ENCODE results near the gene LYRM4.
A peak's percentile ranks its signal among the peaks of the same experiment; 100 is the strongest.

Gene LYRM4

GRCh38 chr6:5290500-5290899 lies 29.8 kb upstream of the LYRM4 start:
- H2AK5ac ChIP-seq (ENCODE audit: low read length, severe bottlenecking): no peak overlapping the region
- H4K91ac ChIP-seq (ENCODE audit: low read length): no peak overlapping the region
- no peak overlapping the region for H2AFZ ChIP-seq (ENCODE audit: low read depth, low read length)
- H3K4me1 ChIP-seq (ENCODE audit: control insufficient read depth, insufficient read depth, low read depth, low read length): peaks cover 8% of the 10 kb centered on the region
- H3K4me2 ChIP-seq (ENCODE audit: low read length, poor library complexity, severe bottlenecking): no peak overlapping the region
- no peaks in the 10 kb centered on the region for H3K36me3 ChIP-seq (ENCODE audit: control insufficient read depth in 1 of 2, insufficient read depth in 2 of 2, low read depth in 1 of 2, low read length in 2 of 2)
- H3K4ac ChIP-seq (ENCODE audit: low read depth in 1 of 2, low read length in 2 of 2): no peak overlapping the region
- H3K79me1 ChIP-seq (replicated peaks; ENCODE audit: low read length, poor library complexity, severe bottlenecking): peaks cover 51% of the 10 kb centered on the region
- H2BK12ac ChIP-seq (ENCODE audit: low read length in 2 of 2): no peak overlapping the region
- H3K23ac ChIP-seq (ENCODE audit: low read length in 2 of 2): no peak overlapping the region
- no peak overlapping the region for H3K14ac ChIP-seq (ENCODE audit: low read length in 2 of 2)
- no peak overlapping the region for H3K9ac ChIP-seq (ENCODE audit: low read length)
- no peak for DNase-seq
- no peak overlapping the region for H3K18ac ChIP-seq (ENCODE audit: low read depth in 1 of 2, low read length in 2 of 2)
- no peak overlapping the region for H3K27ac ChIP-seq (ENCODE audit: low read length, poor library complexity, severe bottlenecking)
- H2BK120ac ChIP-seq (ENCODE audit: low read depth, low read length): no peak overlapping the region
- H3K27me3 ChIP-seq (ENCODE audit: control insufficient read depth in 1 of 2, insufficient read depth in 1 of 2, low read length in 2 of 2): no peaks in the 10 kb centered on the region
- no peaks in the 10 kb centered on the region for H3K9me3 ChIP-seq (ENCODE audit: control insufficient read depth, low read length)
- H4K8ac ChIP-seq (ENCODE audit: low read length): no peak overlapping the region
- H2BK15ac ChIP-seq (ENCODE audit: low read depth, poor library complexity, severe bottlenecking): no peak overlapping the region
- H3K4me3 ChIP-seq (ENCODE audit: insufficient read depth in 1 of 2, low read depth in 1 of 2, low read length in 2 of 2): no peak overlapping the region
- no peak overlapping the region for H2BK5ac ChIP-seq (ENCODE audit: low read depth, low read length, poor library complexity, severe bottlenecking)

GRCh38 chr6:5290097-5290496 lies 29.3 kb upstream of the LYRM4 start:
- Histone ChIP-seq H3K36me3 (ENCODE audit: control insufficient read depth in 1 of 2, insufficient read depth in 2 of 2, low read depth in 1 of 2, low read length in 2 of 2) (no peaks in the 10 kb centered on the region), H3K9ac (ENCODE audit: low read length) (no peak overlapping the region), H4K91ac (ENCODE audit: low read length) (no peak overlapping the region), H2BK5ac (ENCODE audit: low read depth, low read length, poor library complexity, severe bottlenecking) (no peak overlapping the region), H3K14ac (ENCODE audit: low read length in 2 of 2) (no peak overlapping the region), H3K18ac (ENCODE audit: low read depth in 1 of 2, low read length in 2 of 2) (no peak overlapping the region), H3K27me3 (ENCODE audit: control insufficient read depth in 1 of 2, insufficient read depth in 1 of 2, low read length in 2 of 2) (no peaks in the 10 kb centered on the region), H2AK5ac (ENCODE audit: low read length, severe bottlenecking) (no peak overlapping the region), H2AFZ (ENCODE audit: low read depth, low read length) (no peak overlapping the region), H3K4me1 (ENCODE audit: control insufficient read depth, insufficient read depth, low read depth, low read length) (peaks cover 8% of the 10 kb centered on the region), H2BK120ac (ENCODE audit: low read depth, low read length) (no peak overlapping the region), H3K4ac (ENCODE audit: low read depth in 1 of 2, low read length in 2 of 2) (no peak overlapping the region), H4K8ac (ENCODE audit: low read length) (no peak overlapping the region), H2BK15ac (ENCODE audit: low read depth, poor library complexity, severe bottlenecking) (no peak overlapping the region), H3K4me2 (ENCODE audit: low read length, poor library complexity, severe bottlenecking) (no peak overlapping the region), H3K27ac (ENCODE audit: low read length, poor library complexity, severe bottlenecking) (no peak overlapping the region), H2BK12ac (ENCODE audit: low read length in 2 of 2) (no peak overlapping the region), H3K79me1 (replicated peaks; ENCODE audit: low read length, poor library complexity, severe bottlenecking) (peaks cover 54% of the 10 kb centered on the region), H3K23ac (ENCODE audit: low read length in 2 of 2) (no peak overlapping the region), H3K9me3 (ENCODE audit: control insufficient read depth, low read length) (no peaks in the 10 kb centered on the region), H3K4me3 (ENCODE audit: insufficient read depth in 1 of 2, low read depth in 1 of 2, low read length in 2 of 2) (no peak overlapping the region)
- DNase-seq: no peak
- 100% methylated on average over 1 of the region's 1 CpG for WGBS

GRCh38 chr6:5287966-5288297 lies 27.2 kb upstream of the LYRM4 start:
- Histone ChIP-seq H2BK15ac (ENCODE audit: low read depth, poor library complexity, severe bottlenecking) (no peak overlapping the region), H3K27me3 (ENCODE audit: control insufficient read depth in 1 of 2, insufficient read depth in 1 of 2, low read length in 2 of 2) (no peaks in the 10 kb centered on the region), H3K18ac (ENCODE audit: low read depth in 1 of 2, low read length in 2 of 2) (peak overlapping the region in 1 of 2 experiments; percentile 69), H3K23ac (ENCODE audit: low read length in 2 of 2) (no peak overlapping the region), H3K4me1 (ENCODE audit: control insufficient read depth, insufficient read depth, low read depth, low read length) (peaks cover 8% of the 10 kb centered on the region), H3K79me1 (replicated peaks; ENCODE audit: low read length, poor library complexity, severe bottlenecking) (peaks cover 43% of the 10 kb centered on the region), H4K8ac (ENCODE audit: low read length) (no peak overlapping the region), H3K14ac (ENCODE audit: low read length in 2 of 2) (no peak overlapping the region), H3K9ac (ENCODE audit: low read length) (peak overlapping the region; percentile 19), H2BK12ac (ENCODE audit: low read length in 2 of 2) (peak overlapping the region in 1 of 2 experiments; percentile 7), H2AFZ (ENCODE audit: low read depth, low read length) (no peak overlapping the region), H3K4me3 (ENCODE audit: insufficient read depth in 1 of 2, low read depth in 1 of 2, low read length in 2 of 2) (no peak overlapping the region), H3K9me3 (ENCODE audit: control insufficient read depth, low read length) (no peaks in the 10 kb centered on the region), H3K4me2 (ENCODE audit: low read length, poor library complexity, severe bottlenecking) (no peak overlapping the region), H3K27ac (ENCODE audit: low read length, poor library complexity, severe bottlenecking) (no peak overlapping the region), H3K36me3 (ENCODE audit: control insufficient read depth in 1 of 2, insufficient read depth in 2 of 2, low read depth in 1 of 2, low read length in 2 of 2) (no peaks in the 10 kb centered on the region), H4K91ac (ENCODE audit: low read length) (no peak overlapping the region), H3K4ac (ENCODE audit: low read depth in 1 of 2, low read length in 2 of 2) (peak overlapping the region in 1 of 2 experiments; percentile 8), H2BK120ac (ENCODE audit: low read depth, low read length) (no peak overlapping the region), H2AK5ac (ENCODE audit: low read length, severe bottlenecking) (no peak overlapping the region), H2BK5ac (ENCODE audit: low read depth, low read length, poor library complexity, severe bottlenecking) (no peak overlapping the region)
- WGBS: 85% methylated on average over 2 of the region's 2 CpGs
- no peak for DNase-seq

GRCh38 chr6:5287205-5287965 lies 26.6 kb upstream of the LYRM4 start:
- Histone ChIP-seq H3K9ac (ENCODE audit: low read length) (peak overlapping the region; percentile 19), H3K18ac (ENCODE audit: low read depth in 1 of 2, low read length in 2 of 2) (peak overlapping the region in 1 of 2 experiments; percentile 72), H4K8ac (ENCODE audit: low read length) (no peak overlapping the region), H3K4me2 (ENCODE audit: low read length, poor library complexity, severe bottlenecking) (no peak overlapping the region), H2BK15ac (ENCODE audit: low read depth, poor library complexity, severe bottlenecking) (no peak overlapping the region), H2BK5ac (ENCODE audit: low read depth, low read length, poor library complexity, severe bottlenecking) (no peak overlapping the region), H3K4me1 (ENCODE audit: control insufficient read depth, insufficient read depth, low read depth, low read length) (peaks cover 8% of the 10 kb centered on the region), H4K91ac (ENCODE audit: low read length) (peak overlapping the region; percentile 43), H2AK5ac (ENCODE audit: low read length, severe bottlenecking) (peak overlapping the region; percentile 17), H2BK12ac (ENCODE audit: low read length in 2 of 2) (peak overlapping the region; percentile 8 to 49), H3K4me3 (ENCODE audit: insufficient read depth in 1 of 2, low read depth in 1 of 2, low read length in 2 of 2) (peak overlapping the region in 1 of 2 experiments; percentile 34), H3K23ac (ENCODE audit: low read length in 2 of 2) (no peak overlapping the region), H3K14ac (ENCODE audit: low read length in 2 of 2) (no peak overlapping the region), H3K9me3 (ENCODE audit: control insufficient read depth, low read length) (no peaks in the 10 kb centered on the region), H3K79me1 (replicated peaks; ENCODE audit: low read length, poor library complexity, severe bottlenecking) (peaks cover 39% of the 10 kb centered on the region), H3K36me3 (ENCODE audit: control insufficient read depth in 1 of 2, insufficient read depth in 2 of 2, low read depth in 1 of 2, low read length in 2 of 2) (no peaks in the 10 kb centered on the region), H3K27me3 (ENCODE audit: control insufficient read depth in 1 of 2, insufficient read depth in 1 of 2, low read length in 2 of 2) (no peaks in the 10 kb centered on the region), H2BK120ac (ENCODE audit: low read depth, low read length) (no peak overlapping the region), H3K27ac (ENCODE audit: low read length, poor library complexity, severe bottlenecking) (no peak overlapping the region), H3K4ac (ENCODE audit: low read depth in 1 of 2, low read length in 2 of 2) (peak overlapping the region in 1 of 2 experiments; percentile 24), H2AFZ (ENCODE audit: low read depth, low read length) (no peak overlapping the region)
- DNase-seq: peak; percentile 91
- WGBS: 76% methylated on average over 10 of the region's 12 CpGs

Data from mesenchymal stem cell (in vitro differentiated cells and primary cell).